ENCODE data around the gene STIM2. TPM values are rescaled to one million over a fixed set of nuclear protein-coding genes. Genes with fewer than 3 reads are reported as not detected.

The STIM2 gene
- polyA plus RNA-seq, 1 donor (not counting 4 experiments of a cell fraction or from before 2014, with no cell fraction given): 20.7 TPM

GRCh38 chr4:27018076-27018475 is 157.4 kb downstream of the STIM2 start:
- Histone ChIP-seq H3K4me2 (ENCODE audit: control insufficient read depth, extremely low read depth, insufficient read depth, low read depth, low read length) (no peak overlapping the region), H3K79me2 (ENCODE audit: control insufficient read depth, insufficient read depth, low read length) (no peaks in the 10 kb centered on the region), H4K20me1 (ENCODE audit: control insufficient read depth, extremely low read depth, insufficient read depth, low read length) (no peaks in the 10 kb centered on the region), H3K27ac (ENCODE audit: control insufficient read depth, insufficient read depth, low read length) (no peak overlapping the region), H3K4me1 (ENCODE audit: control insufficient read depth, extremely low read depth, insufficient read depth, low read length) (no peaks in the 10 kb centered on the region), H3K9ac (ENCODE audit: control insufficient read depth, extremely low read depth, insufficient read depth, low read length) (no peak overlapping the region), H3K27me3 (ENCODE audit: control insufficient read depth, extremely low read depth, insufficient read depth, low read length) (no peaks in the 10 kb centered on the region), H3K9me1 (ENCODE audit: control insufficient read depth, extremely low read depth, insufficient read depth, low read length) (no peaks in the 10 kb centered on the region), H3K9me3 (ENCODE audit: control insufficient read depth, low read depth, low read length) (no peaks in the 10 kb centered on the region), H2AFZ (ENCODE audit: control insufficient read depth, low read length) (no peak overlapping the region), H3K36me3 (ENCODE audit: control insufficient read depth in 2 of 2, extremely low read depth in 1 of 2, insufficient read depth in 2 of 2, low read length in 2 of 2) (peaks cover 0 to 3% of the 10 kb centered on the region in 2 experiments), H3K4me3 (ENCODE audit: control insufficient read depth in 2 of 3, extremely low read depth in 1 of 3, insufficient read depth in 2 of 3, low read depth in 1 of 3, low read length in 3 of 3) (no peak overlapping the region)
- TF ChIP-seq CTCF (optimal IDR thresholded peaks at IDR 0.05 in 1 of 3, IDR thresholded peaks at IDR 0.05 in 1 of 3, conservative IDR thresholded peaks at IDR 0.05 in 1 of 3; ENCODE audit: extremely low read depth in 1 of 3, insufficient read depth in 2 of 3, low read length in 3 of 3): no peak
- no peak for TF ChIP-seq EZH2 (IDR thresholded peaks at IDR 0.05; ENCODE audit: low read length)
- FAIRE-seq: no peak
- dilution Hi-C loops (cut with MboI; ENCODE audit: extremely low pct_ligation_motif_present, low sequenced_read_pairs): no loop called here
- no peak for DNase-seq (ENCODE audit: low read depth, low spot score)

GRCh38 chr4:27018910-27019309 is 158.3 kb downstream of the STIM2 start:
- Histone ChIP-seq H3K4me3 (ENCODE audit: control insufficient read depth in 2 of 3, extremely low read depth in 1 of 3, insufficient read depth in 2 of 3, low read depth in 1 of 3, low read length in 3 of 3) (no peak overlapping the region), H3K79me2 (ENCODE audit: control insufficient read depth, insufficient read depth, low read length) (no peaks in the 10 kb centered on the region), H3K36me3 (ENCODE audit: control insufficient read depth in 2 of 2, extremely low read depth in 1 of 2, insufficient read depth in 2 of 2, low read length in 2 of 2) (peaks cover 0 to 3% of the 10 kb centered on the region in 2 experiments), H3K27ac (ENCODE audit: control insufficient read depth, insufficient read depth, low read length) (no peak overlapping the region), H3K9me1 (ENCODE audit: control insufficient read depth, extremely low read depth, insufficient read depth, low read length) (no peaks in the 10 kb centered on the region), H3K27me3 (ENCODE audit: control insufficient read depth, extremely low read depth, insufficient read depth, low read length) (no peaks in the 10 kb centered on the region), H2AFZ (ENCODE audit: control insufficient read depth, low read length) (no peak overlapping the region), H4K20me1 (ENCODE audit: control insufficient read depth, extremely low read depth, insufficient read depth, low read length) (no peaks in the 10 kb centered on the region), H3K9me3 (ENCODE audit: control insufficient read depth, low read depth, low read length) (no peaks in the 10 kb centered on the region), H3K4me1 (ENCODE audit: control insufficient read depth, extremely low read depth, insufficient read depth, low read length) (no peaks in the 10 kb centered on the region), H3K9ac (ENCODE audit: control insufficient read depth, extremely low read depth, insufficient read depth, low read length) (no peak overlapping the region), H3K4me2 (ENCODE audit: control insufficient read depth, extremely low read depth, insufficient read depth, low read depth, low read length) (no peak overlapping the region)
- DNase-seq (ENCODE audit: low read depth, low spot score): no peak
- TF ChIP-seq CTCF (optimal IDR thresholded peaks at IDR 0.05 in 1 of 3, IDR thresholded peaks at IDR 0.05 in 1 of 3, conservative IDR thresholded peaks at IDR 0.05 in 1 of 3; ENCODE audit: extremely low read depth in 1 of 3, insufficient read depth in 2 of 3, low read length in 3 of 3): no peak
- TF ChIP-seq EZH2 (IDR thresholded peaks at IDR 0.05; ENCODE audit: low read length): no peak
- dilution Hi-C loops (cut with MboI; ENCODE audit: extremely low pct_ligation_motif_present, low sequenced_read_pairs): no loop called here
- FAIRE-seq: no peak

Measured in keratinocyte (primary cell).